Spleen (tissue), 11 donors: ENCODE data around the gene AGXT2. TPM values are rescaled to one million over a fixed set of nuclear protein-coding genes. Genes with fewer than 3 reads are reported as not detected.

Experiments
- DNase-seq: peaks from one replicate; pipeline ENCODE4 v3.0.0-alpha.2; 2020
- H3K27ac ChIP-seq, 8 donors: fragments of 200-600 bp; sonication (generic) in 7 of 8; 1 replicate in 4 of 8; 2 replicates in 4 of 8; pipeline versions ENCODE4 v1.5.0 to v1.8.0; 2016 to 2021; ENCODE audit warnings: inconsistent platforms in 4 of 8, mild to moderate bottlenecking in 4 of 8, moderate library complexity in 1 of 8
- H3K27me3 ChIP-seq, 7 donors: fragments of 200-600 bp; sonication (generic) in 6 of 7; replicated peaks in 1 of 7; 1 replicate in 4 of 7; 2 replicates in 3 of 7; pipeline versions ENCODE4 v1.5.0 to v1.8.0; 2016 to 2021; ENCODE audit warnings: inconsistent platforms in 3 of 7, mild to moderate bottlenecking in 1 of 7
- H3K36me3 ChIP-seq, 6 donors: fragments of 200-600 bp; sonication (generic) in 5 of 6; 1 replicate in 4 of 6; 2 replicates in 2 of 6; pipeline versions ENCODE4 v1.5.0 to v1.8.0; 2016 to 2021; ENCODE audit warnings: inconsistent platforms in 2 of 6
- H3K4me1 ChIP-seq, 6 donors: fragments of 200-600 bp; sonication (generic) in 5 of 6; 1 replicate in 3 of 6; 2 replicates in 3 of 6; pipeline versions ENCODE4 v1.5.0 to v1.8.0; 2016 to 2021; ENCODE audit warnings: inconsistent platforms in 3 of 6
- H3K4me3 ChIP-seq, 8 donors: fragments of 200-600 bp; sonication (generic) in 7 of 8; 1 replicate in 4 of 8; 2 replicates in 4 of 8; pipeline versions ENCODE4 v1.5.0 to v1.8.0; 2016 to 2021; ENCODE audit warnings: inconsistent platforms in 4 of 8, mild to moderate bottlenecking in 4 of 8, moderate library complexity in 2 of 8
- H3K9me3 ChIP-seq, 8 donors: fragments of 200-600 bp; sonication (generic) in 7 of 8; 1 replicate in 4 of 8; 2 replicates in 4 of 8; pipeline versions ENCODE4 v1.5.0 to v1.8.0; 2016 to 2021; ENCODE audit warnings: inconsistent platforms in 4 of 8
- CTCF ChIP-seq, 11 experiments: fragments of 200-600 bp in 7 of 11; fragments of 450-650 bp in 4 of 11; sonication (generic) in 4 of 11; IDR thresholded peaks in 8 of 11; conservative IDR thresholded peaks in 3 of 11; 1 replicate in 7 of 11; 2 replicates in 4 of 11; pipeline versions ENCODE4 v1.4.0 to v1.8.0; 2016 to 2021; ENCODE audit warnings: antibody characterized with exemption in 11 of 11, inconsistent platforms in 4 of 11, mild to moderate bottlenecking in 1 of 11
- POLR2A ChIP-seq, 3 donors: fragments of 450-650 bp; IDR thresholded peaks; one replicate each; pipeline ENCODE4 v1.5.1; 2017; ENCODE audit warnings: antibody characterized with exemption in 3 of 3, mild to moderate bottlenecking in 1 of 3
- POLR2AphosphoS5 ChIP-seq, 3 donors: sonication (generic); formaldehyde crosslinking; IDR thresholded peaks; one replicate each; pipeline ENCODE4 v1.5.1; 2017; ENCODE audit warnings: antibody characterized with exemption in 3 of 3
- WGBS, 5 donors: extraction: QIAGEN DNeasy Blood & Tissue Kit in 3 of 5; methylation state at CpG; one replicate each; pipeline versions ENCODE4 v1.1.5 to v1.1.7; 2013 to 2018; 5-methylcytosine and 5-hydroxymethylcytosine counted together
- intact Hi-C: fragments of 100-400 bp; cut with DNase I; formaldehyde crosslinking; loops from one replicate; pipeline ENCODE4 v1.15.0; 2023; ENCODE audit warnings: low total_unique reads
- polyA plus RNA-seq, 3 donors: library from polyadenylated mRNA; stranded (reverse); fragments of 200-250 nt; gene quantifications; one replicate each; pipeline ENCODE4 v1.2.1, GENCODE V29; 2013
- total RNA-seq, 7 donors: library from RNA; depleted of rRNA in 3 of 7; stranded (reverse); fragments of >200 nt in 3 of 7; fragmentation: NEBNext Ultra II Directional in 4 of 7; extraction: Animal tissue kit (Norgen Biotek cat#: 25700) in 4 of 7; gene quantifications; one replicate each; pipeline versions ENCODE4 v1.1.0 to v1.2.1, GENCODE V29; 2016 to 2021
- donor health status: healthy with polysubstance abuse.
- donor health status: DM: no; HTN: no; CAD: no; lungs with moderate emphysema.
- donor health status: DM: no; HTN: no; CAD: no.
- donor health status: Bipolar disorder and iron deficiency.
- donor health status: healthy.
- donor health status: DM: no; HTN: no; CAD: no.
- donor health status: DM: yes; HTN: yes; CAD: no.

Gene AGXT2
- total and polyA plus RNA-seq, 10 donors = not detected

GRCh38 chr5:35087991-35088390 lies 40.2 kb upstream of the AGXT2 start:
- no peak for DNase-seq
- Histone ChIP-seq H3K27ac (no peak overlapping the region), H3K36me3 (no peaks in the 10 kb centered on the region), H3K4me3 (no peak overlapping the region), H3K4me1 (peaks cover 0 to 3% (median 0%) of the 10 kb centered on the region in 6 donors), H3K27me3 (no peaks in the 10 kb centered on the region), H3K9me3 (no peaks in the 10 kb centered on the region)
- intact Hi-C loops = no loop called here
- 67 to 82% (median 72%) methylated on average over 3 of the region's 3 CpGs for whole genome bisulfite sequencing, 5 donors
- TF ChIP-seq POLR2A (IDR thresholded peaks at IDR 0.05) (no peak), POLR2AphosphoS5 (IDR thresholded peaks at IDR 0.05) (no peak), CTCF (IDR thresholded peaks at IDR 0.05 in 8 of 11, conservative IDR thresholded peaks at IDR 0.05 in 3 of 11) (no peak)

GRCh38 chr5:35083150-35083549 lies 35.4 kb upstream of the AGXT2 start:
- H3K27me3 ChIP-seq = no peaks in the 10 kb centered on the region
- H3K27ac ChIP-seq = no peak overlapping the region
- no peak overlapping the region for H3K4me3 ChIP-seq
- peaks cover 0 to 6% (median 0%) of the 10 kb centered on the region in 8 donors for H3K9me3 ChIP-seq
- intact Hi-C loops = no loop called here
- TF ChIP-seq POLR2AphosphoS5 (IDR thresholded peaks at IDR 0.05) = peak in 1 of 3 donors; percentile 64
- TF ChIP-seq CTCF (IDR thresholded peaks at IDR 0.05 in 8 of 11, conservative IDR thresholded peaks at IDR 0.05 in 3 of 11) = no peak
- no peak for TF ChIP-seq POLR2A (IDR thresholded peaks at IDR 0.05)
- DNase-seq = no peak
- 70 to 92% (median 76%) methylated on average over 3 of the region's 3 CpGs for WGBS, 5 donors
- no peaks in the 10 kb centered on the region for H3K4me1 ChIP-seq
- no peaks in the 10 kb centered on the region for H3K36me3 ChIP-seq

GRCh38 chr5:35082530-35082929 lies 34.8 kb upstream of the AGXT2 start:
- H3K4me1 ChIP-seq = no peaks in the 10 kb centered on the region
- H3K27ac ChIP-seq = no peak overlapping the region
- TF ChIP-seq POLR2A (IDR thresholded peaks at IDR 0.05) = no peak
- TF ChIP-seq CTCF (IDR thresholded peaks at IDR 0.05 in 8 of 11, conservative IDR thresholded peaks at IDR 0.05 in 3 of 11) = no peak
- TF ChIP-seq POLR2AphosphoS5 (IDR thresholded peaks at IDR 0.05) = no peak
- 87 to 94% (median 92%) methylated on average over 3 of the region's 3 CpGs for WGBS, 5 donors
- H3K36me3 ChIP-seq = no peaks in the 10 kb centered on the region
- intact Hi-C loops = no loop called here
- peaks cover 0 to 6% (median 0%) of the 10 kb centered on the region in 8 donors for H3K9me3 ChIP-seq
- H3K4me3 ChIP-seq = no peak overlapping the region
- no peaks in the 10 kb centered on the region for H3K27me3 ChIP-seq
- DNase-seq = no peak

GRCh38 chr5:35081134-35081533 lies 33.4 kb upstream of the AGXT2 start:
- Histone ChIP-seq H3K27me3 (no peaks in the 10 kb centered on the region), H3K36me3 (no peaks in the 10 kb centered on the region), H3K4me3 (no peak overlapping the region), H3K9me3 (peaks cover 0 to 6% (median 0%) of the 10 kb centered on the region in 8 donors), H3K27ac (no peak overlapping the region), H3K4me1 (no peaks in the 10 kb centered on the region)
- no peak for DNase-seq
- TF ChIP-seq CTCF (IDR thresholded peaks at IDR 0.05 in 8 of 11, conservative IDR thresholded peaks at IDR 0.05 in 3 of 11) = no peak
- TF ChIP-seq POLR2A (IDR thresholded peaks at IDR 0.05) = no peak
- no peak for TF ChIP-seq POLR2AphosphoS5 (IDR thresholded peaks at IDR 0.05)
- WGBS, 5 donors = 68 to 85% (median 80%) methylated on average over 6 of the region's 6 CpGs
- intact Hi-C loops = no loop called here
